Ovary (tissue), 3 donors: ENCODE results near the gene ASB2.

Source experiments
- EP300 ChIP-seq: sonication (generic); formaldehyde crosslinking; IDR thresholded peaks from one replicate; pipeline ENCODE4 v1.6.1; 2017; ENCODE audit warnings: antibody characterized with exemption
- POLR2A ChIP-seq: fragments of 450-650 bp; IDR thresholded peaks from one replicate; pipeline ENCODE4 v1.6.1; 2017; ENCODE audit warnings: antibody characterized with exemption, mild to moderate bottlenecking, moderate library complexity
- TF ChIP-seq, protein P1 (sequence below), 3 donors: fragments of 450-650 bp in 2 of 3; fragments of 200-600 bp in 1 of 3; IDR thresholded peaks; one replicate each; pipeline versions ENCODE4 v1.5.1 to v1.8.0; 2016 to 2022; ENCODE audit warnings: antibody characterized with exemption in 3 of 3, mild to moderate bottlenecking in 1 of 3
- donor health status: DM: no; HTN: no; CAD: no.

DNA sequence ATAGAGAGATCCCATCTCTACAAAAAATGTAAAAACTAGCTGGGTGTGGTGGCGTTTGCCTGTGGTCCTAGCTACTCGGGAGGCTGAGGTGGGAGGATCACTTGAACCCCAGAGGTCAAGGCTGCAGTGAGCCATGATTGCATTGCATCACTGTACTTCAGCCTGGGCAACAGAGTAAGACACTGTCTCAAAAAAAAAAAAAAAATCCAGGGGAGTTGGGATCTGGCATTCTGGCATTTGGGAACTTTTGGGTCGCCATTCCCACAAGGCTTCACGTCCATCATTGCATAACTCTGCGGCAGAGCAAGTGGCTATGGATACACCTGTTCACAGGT, 83.9 kb downstream of the ASB2 start:
- TF ChIP-seq, protein P1, sequence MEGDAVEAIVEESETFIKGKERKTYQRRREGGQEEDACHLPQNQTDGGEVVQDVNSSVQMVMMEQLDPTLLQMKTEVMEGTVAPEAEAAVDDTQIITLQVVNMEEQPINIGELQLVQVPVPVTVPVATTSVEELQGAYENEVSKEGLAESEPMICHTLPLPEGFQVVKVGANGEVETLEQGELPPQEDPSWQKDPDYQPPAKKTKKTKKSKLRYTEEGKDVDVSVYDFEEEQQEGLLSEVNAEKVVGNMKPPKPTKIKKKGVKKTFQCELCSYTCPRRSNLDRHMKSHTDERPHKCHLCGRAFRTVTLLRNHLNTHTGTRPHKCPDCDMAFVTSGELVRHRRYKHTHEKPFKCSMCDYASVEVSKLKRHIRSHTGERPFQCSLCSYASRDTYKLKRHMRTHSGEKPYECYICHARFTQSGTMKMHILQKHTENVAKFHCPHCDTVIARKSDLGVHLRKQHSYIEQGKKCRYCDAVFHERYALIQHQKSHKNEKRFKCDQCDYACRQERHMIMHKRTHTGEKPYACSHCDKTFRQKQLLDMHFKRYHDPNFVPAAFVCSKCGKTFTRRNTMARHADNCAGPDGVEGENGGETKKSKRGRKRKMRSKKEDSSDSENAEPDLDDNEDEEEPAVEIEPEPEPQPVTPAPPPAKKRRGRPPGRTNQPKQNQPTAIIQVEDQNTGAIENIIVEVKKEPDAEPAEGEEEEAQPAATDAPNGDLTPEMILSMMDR (IDR thresholded peaks at IDR 0.05): no peak
- TF ChIP-seq POLR2A: no peak
- no peak for TF ChIP-seq EP300
